ENCODE data around the gene SCGB1D1.

DNA sequence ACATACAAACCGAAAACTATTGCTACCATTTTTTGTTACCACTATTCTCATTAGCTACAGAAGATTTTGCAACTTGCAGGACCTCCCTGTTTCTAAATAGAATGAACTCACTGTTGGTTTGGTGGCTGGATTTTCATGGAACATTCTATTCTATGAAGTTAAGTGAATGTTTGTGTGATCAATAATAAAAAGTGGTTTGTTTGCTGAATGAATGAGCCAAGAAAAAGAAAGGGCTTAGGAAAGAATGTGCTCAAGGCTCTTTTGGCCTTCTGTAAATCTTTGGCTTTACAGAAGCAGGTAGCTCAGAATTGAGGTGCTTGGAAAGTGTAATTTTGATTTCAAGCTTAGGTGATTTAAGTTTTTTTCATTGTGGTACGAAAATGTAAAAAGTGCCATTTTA lies 46.2 kb downstream of the SCGB1D1 start:
- TF ChIP-seq, protein P1, sequence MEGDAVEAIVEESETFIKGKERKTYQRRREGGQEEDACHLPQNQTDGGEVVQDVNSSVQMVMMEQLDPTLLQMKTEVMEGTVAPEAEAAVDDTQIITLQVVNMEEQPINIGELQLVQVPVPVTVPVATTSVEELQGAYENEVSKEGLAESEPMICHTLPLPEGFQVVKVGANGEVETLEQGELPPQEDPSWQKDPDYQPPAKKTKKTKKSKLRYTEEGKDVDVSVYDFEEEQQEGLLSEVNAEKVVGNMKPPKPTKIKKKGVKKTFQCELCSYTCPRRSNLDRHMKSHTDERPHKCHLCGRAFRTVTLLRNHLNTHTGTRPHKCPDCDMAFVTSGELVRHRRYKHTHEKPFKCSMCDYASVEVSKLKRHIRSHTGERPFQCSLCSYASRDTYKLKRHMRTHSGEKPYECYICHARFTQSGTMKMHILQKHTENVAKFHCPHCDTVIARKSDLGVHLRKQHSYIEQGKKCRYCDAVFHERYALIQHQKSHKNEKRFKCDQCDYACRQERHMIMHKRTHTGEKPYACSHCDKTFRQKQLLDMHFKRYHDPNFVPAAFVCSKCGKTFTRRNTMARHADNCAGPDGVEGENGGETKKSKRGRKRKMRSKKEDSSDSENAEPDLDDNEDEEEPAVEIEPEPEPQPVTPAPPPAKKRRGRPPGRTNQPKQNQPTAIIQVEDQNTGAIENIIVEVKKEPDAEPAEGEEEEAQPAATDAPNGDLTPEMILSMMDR (IDR thresholded peaks at IDR 0.05): no peak
- no peak for TF ChIP-seq POLR2A (IDR thresholded peaks at IDR 0.05)
